ENCODE results near the gene SLC8A1.

Gene SLC8A1

GRCh38 chr2:40430776-40431599, 20.9 kb downstream of the SLC8A1 start:
- TF ChIP-seq CTCF (IDR thresholded peaks at IDR 0.05; ENCODE audit: insufficient read depth, low read depth, low read length, missing control alignments) = no peak
- H3K4me3 ChIP-seq (ENCODE audit: low read depth, low read length) = no peak overlapping the region
- no peak for DNase-seq (ENCODE audit: low read depth)

DNA sequence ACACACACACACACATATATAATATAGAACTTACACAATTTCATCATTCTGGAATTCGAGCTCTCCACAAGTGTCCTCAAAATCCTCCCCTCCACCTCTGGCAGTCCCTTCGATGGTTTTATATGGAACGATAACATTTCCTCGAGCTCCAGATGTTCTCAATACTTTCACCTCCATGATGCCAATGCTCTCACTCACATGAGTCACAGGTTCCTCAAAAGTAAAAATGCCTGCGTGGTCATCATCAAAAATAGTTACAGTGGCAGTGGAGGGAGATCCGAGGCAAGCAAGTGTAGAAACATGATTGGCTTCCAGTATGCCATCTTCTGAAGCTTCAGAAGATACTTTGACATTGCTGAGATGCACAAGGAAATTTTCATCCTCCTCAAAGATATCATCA, 23.5 kb downstream of the SLC8A1 start:
- H3K4me3 ChIP-seq (ENCODE audit: low read depth, low read length) = no peak overlapping the region
- DNase-seq (ENCODE audit: low read depth) = no peak
- TF ChIP-seq CTCF (IDR thresholded peaks at IDR 0.05; ENCODE audit: insufficient read depth, low read depth, low read length, missing control alignments) = no peak

- no peak overlapping the region for H3K4me3 ChIP-seq (ENCODE audit: low read depth, low read length)
- no peak for TF ChIP-seq CTCF (IDR thresholded peaks at IDR 0.05; ENCODE audit: insufficient read depth, low read depth, low read length, missing control alignments)
- DNase-seq (ENCODE audit: low read depth) = no peak
Observed at GRCh38 chr2:40421631-40422297, 30.1 kb downstream of the SLC8A1 start.

GRCh38 chr2:40420478-40420877, 31.4 kb downstream of the SLC8A1 start:
- DNase-seq (ENCODE audit: low read depth) = no peak
- H3K4me3 ChIP-seq (ENCODE audit: low read depth, low read length) = no peak overlapping the region
- no peak for TF ChIP-seq CTCF (IDR thresholded peaks at IDR 0.05; ENCODE audit: insufficient read depth, low read depth, low read length, missing control alignments)

DNA sequence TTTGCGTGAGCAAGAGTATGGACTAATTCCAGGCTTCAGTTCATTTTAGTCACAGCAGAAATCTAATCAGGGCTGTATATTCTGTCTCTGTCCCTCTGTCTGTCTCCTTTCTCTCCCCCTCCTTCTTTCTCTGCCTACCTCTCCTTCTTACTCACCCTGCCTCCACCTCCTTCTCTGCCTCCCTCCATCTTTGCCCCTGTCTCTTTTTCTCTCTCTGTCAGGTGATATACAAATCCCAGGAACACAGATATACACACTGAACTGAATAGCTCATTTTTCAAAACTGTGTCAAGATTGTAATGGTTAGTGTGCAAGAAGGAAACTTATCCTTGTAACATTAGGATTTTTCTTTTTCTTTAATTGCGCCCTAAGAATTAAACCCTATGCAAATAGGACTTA, 32.5 kb downstream of the SLC8A1 start:
- no peak for TF ChIP-seq CTCF (IDR thresholded peaks at IDR 0.05; ENCODE audit: insufficient read depth, low read depth, low read length, missing control alignments)
- H3K4me3 ChIP-seq (ENCODE audit: low read depth, low read length) = no peak overlapping the region

GRCh38 chr2:40418614-40419363, 33.1 kb downstream of the SLC8A1 start:
- DNase-seq (ENCODE audit: low read depth) = no peak
- no peak for TF ChIP-seq CTCF (IDR thresholded peaks at IDR 0.05; ENCODE audit: insufficient read depth, low read depth, low read length, missing control alignments)

More for the DNA sequence above, 32.5 kb downstream of the SLC8A1 start:
- DNase-seq (ENCODE audit: low read depth) = no peak

More at GRCh38 chr2:40418614-40419363, 33.1 kb downstream of the SLC8A1 start:
- no peak overlapping the region for H3K4me3 ChIP-seq (ENCODE audit: low read depth, low read length)
